Pancreas (tissue), 10 donors: ENCODE data around the gene SLC39A11. TPM values are rescaled to one million over a fixed set of nuclear protein-coding genes. Genes with fewer than 3 reads are reported as not detected.
A peak's percentile ranks its signal among the peaks of the same experiment; 100 is the strongest.

Experiments used
- ATAC-seq, 4 donors: fragments of 200-7000 bp; cut with Tn5 transposase; one replicate each; pipeline versions ENCODE4 v1.8.0 to v1.9.1; 2020; ENCODE audit warnings: mild to moderate bottlenecking in 4 of 4, moderate library complexity in 4 of 4
- DNase-seq, 6 donors: peaks; one replicate each; pipeline ENCODE4 v3.0.0-alpha.2; 2020
- FAIRE-seq: peaks from 2 replicates; lab custom pipeline; 2012; peaks lifted over from hg19 to GRCh38; lab: Jason Lieb, UNC
- H3K27ac ChIP-seq, 4 donors: fragments of 200-600 bp; sonication (generic); 1 replicate in 3 of 4; 2 replicates in 1 of 4; pipeline versions ENCODE4 v1.5.0 to v1.8.0; 2020
- H3K27me3 ChIP-seq, 4 donors: fragments of 200-600 bp; one replicate each; pipeline ENCODE4 v1.8.0; 2021
- H3K36me3 ChIP-seq, 3 donors: fragments of 200-600 bp; sonication (generic) in 1 of 3; one replicate each; pipeline versions ENCODE4 v1.5.0 to v1.8.0; 2020 to 2021
- H3K4me1 ChIP-seq, 3 donors: fragments of 200-600 bp; one replicate each; pipeline ENCODE4 v1.8.0; 2021
- H3K4me3 ChIP-seq, 4 donors: fragments of 200-600 bp; sonication (generic) in 2 of 4; one replicate each; pipeline versions ENCODE4 v1.5.0 to v1.8.0; 2020 to 2021
- H3K9me3 ChIP-seq, 4 donors: fragments of 200-600 bp; one replicate each; pipeline ENCODE4 v1.8.0; 2021
- CTCF ChIP-seq, 4 donors: fragments of 200-600 bp; sonication (generic) in 3 of 4; IDR thresholded peaks; one replicate each; pipeline versions ENCODE4 v1.5.0 to v1.8.0; 2021; ENCODE audit warnings: antibody characterized with exemption in 4 of 4
- WGBS, 2 donors: extraction: QIAGEN DNeasy Blood & Tissue Kit; methylation state at CpG; one replicate each; pipeline ENCODE4 v1.1.7; 2013; 5-methylcytosine and 5-hydroxymethylcytosine counted together
- intact Hi-C, 3 donors: fragments of 100-400 bp; cut with DNase I; formaldehyde crosslinking; loops; one replicate each; pipeline versions ENCODE4 v1.11.1 to v1.14.2; 2022
- polyA plus RNA-seq, 2 donors: library from polyadenylated mRNA; stranded (reverse); fragments of 200-250 nt; gene quantifications; one replicate each; pipeline ENCODE4 v1.2.3, GENCODE V29; 2013
- total RNA-seq, 6 donors: library from RNA; stranded (reverse); fragmentation: NEBNext Ultra II Directional in 4 of 6; extraction: Animal tissue kit (Norgen Biotek cat#: 25700) in 4 of 6; gene quantifications; one replicate each; pipeline versions ENCODE4 v1.2.1 to v1.2.4, GENCODE V29; 2021 to 2023
- donor health status: healthy with polysubstance abuse.
- donor health status: DM: no; HTN: no; CAD: no; lungs with moderate emphysema.
- donor health status: DM: no; HTN: no; CAD: no.
- donor health status: control.
- donor health status: control.
- donor health status: Bipolar disorder and iron deficiency.
- donor health status: DM: yes; HTN: yes; CAD: no.
- donor health status: DM: no; HTN: no; CAD: no.
- donor health status: DM: no; HTN: no; CAD: no.
- donor health status: DM: yes; HTN: yes; CAD: no.

The SLC39A11 gene
- total and polyA plus RNA-seq, 8 donors, result 7.9 to 32.9 (median 19.9) TPM

DNA sequence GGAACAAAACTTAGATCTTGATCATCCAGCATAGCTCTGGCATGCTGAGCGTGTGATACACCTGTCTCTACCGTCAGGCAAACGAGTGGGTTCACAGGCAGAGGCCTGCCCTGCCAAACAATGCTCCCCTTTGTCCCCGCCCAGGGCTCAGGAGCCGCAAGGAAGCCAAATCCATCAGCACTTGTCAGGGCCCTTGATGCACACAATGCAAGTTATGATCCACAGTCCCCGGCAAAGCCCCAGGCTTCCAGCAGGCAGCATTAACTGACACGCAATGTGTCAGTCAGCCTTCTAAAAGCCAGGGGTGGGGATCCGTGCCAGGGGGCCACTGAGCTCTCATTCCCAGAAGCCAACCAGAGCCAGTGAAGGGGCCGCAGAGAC lies 460.9 kb downstream of the SLC39A11 start:
- FAIRE-seq (no peak), ATAC-seq (peak in 1 of 4 donors; percentile 31), DNase-seq (no peak)
- intact Hi-C loops, result no loop called here
- Histone ChIP-seq H3K4me3 (no peak overlapping the region), H3K9me3 (no peaks in the 10 kb centered on the region), H3K27me3 (no peaks in the 10 kb centered on the region), H3K4me1 (peaks cover 0 to 5% (median 0%) of the 10 kb centered on the region in 3 donors), H3K36me3 (no peaks in the 10 kb centered on the region), H3K27ac (no peak overlapping the region)
- TF ChIP-seq CTCF (IDR thresholded peaks at IDR 0.05), result no peak
- WGBS, 2 donors, result 75 to 80% methylated on average over 9 of the region's 9 CpGs

GRCh38 chr17:72624652-72625051 lies 467.8 kb downstream of the SLC39A11 start:
- no peak overlapping the region for H3K27ac ChIP-seq

DNA sequence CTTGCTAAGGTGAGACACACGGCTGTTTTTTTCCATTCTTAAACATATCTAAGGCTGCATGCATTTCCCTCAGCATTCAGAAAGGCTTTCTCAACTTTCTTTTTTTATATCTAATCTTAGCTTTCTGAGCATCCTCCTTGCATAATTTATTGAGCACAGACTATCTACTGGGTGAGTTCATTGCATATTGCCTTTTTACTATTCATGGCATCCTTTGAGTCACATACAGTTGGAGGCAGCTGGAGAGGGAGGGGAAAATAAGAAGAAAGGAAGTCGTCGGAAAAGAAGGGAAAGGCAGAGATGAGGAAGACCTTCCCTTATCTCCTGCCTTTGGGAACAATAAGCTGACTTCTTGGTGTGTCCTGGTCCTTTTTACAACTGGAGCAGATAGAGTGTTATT lies 468.3 kb downstream of the SLC39A11 start:
- WGBS, 2 donors, result 24 to 29% methylated on average over 3 of the region's 3 CpGs
- no peaks in the 10 kb centered on the region for H3K36me3 ChIP-seq
- intact Hi-C loops, result no loop called here
- H3K27ac ChIP-seq, result no peak overlapping the region
- no peaks in the 10 kb centered on the region for H3K9me3 ChIP-seq
- H3K27me3 ChIP-seq, result no peaks in the 10 kb centered on the region
- H3K4me1 ChIP-seq, result no peaks in the 10 kb centered on the region
- no peak for DNase-seq
- ATAC-seq, result no peak
- no peak overlapping the region for H3K4me3 ChIP-seq
- no peak for TF ChIP-seq CTCF (IDR thresholded peaks at IDR 0.05)
- FAIRE-seq, result no peak

More at GRCh38 chr17:72624652-72625051, 467.8 kb downstream of the SLC39A11 start:
- TF ChIP-seq CTCF (IDR thresholded peaks at IDR 0.05), result no peak
- no peak for ATAC-seq
- H3K27me3 ChIP-seq, result no peaks in the 10 kb centered on the region
- H3K36me3 ChIP-seq, result no peaks in the 10 kb centered on the region
- no peak for FAIRE-seq
- no peaks in the 10 kb centered on the region for H3K4me1 ChIP-seq
- no peak for DNase-seq
- H3K9me3 ChIP-seq, result no peaks in the 10 kb centered on the region
- no peak overlapping the region for H3K4me3 ChIP-seq
- intact Hi-C loops, result no loop called here

DNA sequence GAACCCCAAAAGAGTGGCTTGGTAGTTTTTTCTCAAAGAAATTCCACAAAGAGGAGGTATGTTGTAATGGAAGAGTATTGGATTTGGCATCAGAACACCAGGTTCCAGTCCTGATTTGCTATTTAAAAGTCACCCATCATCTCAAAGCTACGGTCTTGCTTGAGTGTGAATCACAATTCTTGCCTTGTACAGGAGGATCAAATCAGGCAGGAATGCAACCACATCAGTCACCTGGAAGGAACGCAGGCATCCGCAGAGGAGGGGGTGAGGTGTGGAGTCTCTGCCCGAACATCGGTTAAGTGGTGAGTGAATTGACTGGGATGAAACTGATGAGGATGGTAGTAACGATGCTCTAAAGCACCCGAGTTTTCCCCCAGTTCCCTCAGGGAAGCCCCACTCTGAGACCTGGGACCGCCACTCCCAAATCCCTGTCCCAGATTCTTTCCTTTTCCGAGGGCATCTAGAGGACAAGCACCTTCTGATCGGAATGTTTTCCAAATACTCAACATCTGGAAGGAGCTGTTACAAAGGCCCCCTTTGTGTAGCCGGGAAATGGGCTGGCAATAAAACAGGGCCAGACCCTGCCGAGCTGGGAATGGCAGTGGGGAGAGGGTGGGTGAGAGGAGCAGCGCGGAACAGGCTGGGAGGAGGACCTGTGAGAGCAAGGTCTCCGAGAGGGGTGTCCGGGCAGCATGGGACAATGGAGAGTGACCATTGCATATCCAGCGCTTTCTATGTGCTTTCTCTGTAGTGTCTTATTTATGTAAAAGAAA lies 469.6 kb downstream of the SLC39A11 start:
- WGBS, 2 donors, result 35 to 41% methylated on average over 17 of the region's 17 CpGs
- H3K27me3 ChIP-seq, result no peaks in the 10 kb centered on the region
- FAIRE-seq (no peak), DNase-seq (no peak), ATAC-seq (peak in 1 of 4 donors; percentile 23)
- H3K9me3 ChIP-seq, result no peaks in the 10 kb centered on the region
- intact Hi-C loops, result no loop called here
- H3K4me3 ChIP-seq, result no peak overlapping the region
- H3K36me3 ChIP-seq, result no peaks in the 10 kb centered on the region
- H3K27ac ChIP-seq, result no peak overlapping the region
- TF ChIP-seq CTCF (IDR thresholded peaks at IDR 0.05), result no peak
- peaks cover 0 to 4% (median 0%) of the 10 kb centered on the region in 3 donors for H3K4me1 ChIP-seq

DNA sequence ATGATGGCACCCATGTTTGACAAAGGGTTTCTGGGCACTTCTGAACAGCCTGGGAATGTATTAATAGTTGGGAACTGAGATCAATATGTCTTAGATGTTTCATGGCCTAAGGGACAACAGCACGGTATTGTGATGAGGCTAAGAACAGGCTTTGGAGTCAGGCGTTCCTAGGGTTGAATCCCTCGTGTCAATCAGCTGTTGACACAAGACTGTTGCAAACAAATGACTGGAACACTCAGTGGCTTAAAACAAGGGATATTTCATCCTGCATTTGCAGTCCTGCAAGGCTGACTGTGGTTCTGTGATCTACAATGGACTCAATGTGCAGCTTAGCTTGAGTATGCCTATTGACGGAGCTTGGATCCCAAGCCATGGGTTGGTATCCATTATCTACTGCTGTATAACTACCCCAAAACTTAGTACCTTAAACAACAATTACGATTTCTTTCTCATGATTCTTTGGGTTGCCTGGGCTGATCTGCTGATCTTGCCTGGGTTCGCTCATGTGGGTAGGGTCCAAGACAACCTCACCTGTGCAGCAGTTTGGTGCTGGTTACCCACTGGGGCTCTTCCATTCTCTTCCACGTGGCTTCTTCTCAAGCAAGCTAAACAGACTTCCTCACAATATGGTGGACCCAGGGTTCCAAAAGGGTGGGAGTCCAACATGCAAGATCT lies 472.4 kb downstream of the SLC39A11 start:
- Histone ChIP-seq H3K4me1 (peaks cover 0 to 6% (median 0%) of the 10 kb centered on the region in 3 donors), H3K27ac (no peak overlapping the region), H3K36me3 (no peaks in the 10 kb centered on the region), H3K9me3 (no peaks in the 10 kb centered on the region), H3K27me3 (no peaks in the 10 kb centered on the region), H3K4me3 (no peak overlapping the region)
- WGBS, 2 donors, result 74 to 83% methylated on average over 7 of the region's 7 CpGs
- TF ChIP-seq CTCF (IDR thresholded peaks at IDR 0.05), result no peak
- no peak for FAIRE-seq
- no peak for ATAC-seq
- intact Hi-C loops, result no loop called here
- no peak for DNase-seq
